GM21447 (cell line): Measurements from ENCODE around the gene MAML3.

Experiments used
- ATAC-seq: cut with Tn5 transposase; IDR thresholded peaks from one replicate; pipeline ENCODE4 v1.9.1; 2021; ENCODE audit not compliant: unreplicated experiment

Gene MAML3

DNA sequence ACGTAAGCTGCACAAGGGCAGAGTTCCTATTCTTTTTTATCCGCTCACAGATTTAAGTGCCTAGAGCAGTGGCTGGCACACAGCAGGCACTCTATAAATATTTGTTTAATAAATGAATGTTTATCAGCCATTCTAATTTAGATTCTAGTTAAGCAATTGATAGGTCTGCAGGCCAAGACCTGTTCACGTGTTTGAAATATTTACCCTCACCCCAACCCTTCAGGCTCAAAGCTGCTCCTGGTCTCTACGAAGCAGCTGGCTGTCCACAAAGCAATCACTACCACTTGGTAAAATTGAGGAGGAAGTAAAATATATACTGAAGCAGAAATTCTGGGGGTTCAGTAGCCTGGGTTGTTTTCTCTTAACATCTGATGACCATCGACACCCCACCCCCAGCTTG, 330.2 kb downstream of the MAML3 start:
- no peak for ATAC-seq

DNA sequence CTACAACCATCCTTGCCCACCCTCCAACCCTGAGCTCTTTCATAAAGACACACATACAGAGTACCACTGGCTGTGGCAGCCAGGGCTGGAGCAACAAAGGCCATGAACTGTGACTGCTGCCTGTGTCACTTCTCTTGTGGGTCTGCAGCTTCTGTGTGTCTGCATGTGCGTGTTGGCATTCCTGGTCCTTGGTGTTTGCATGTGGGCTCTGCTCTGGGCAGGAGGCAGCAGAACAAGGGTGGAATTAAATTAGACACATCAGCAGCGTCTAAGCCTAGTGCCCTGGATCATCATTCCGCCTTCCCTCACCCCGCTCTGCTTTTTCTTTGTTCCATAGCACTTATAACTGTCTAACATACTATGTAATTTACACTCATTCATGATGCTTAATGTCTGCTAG, 330.6 kb downstream of the MAML3 start:
- ATAC-seq, result no peak

DNA sequence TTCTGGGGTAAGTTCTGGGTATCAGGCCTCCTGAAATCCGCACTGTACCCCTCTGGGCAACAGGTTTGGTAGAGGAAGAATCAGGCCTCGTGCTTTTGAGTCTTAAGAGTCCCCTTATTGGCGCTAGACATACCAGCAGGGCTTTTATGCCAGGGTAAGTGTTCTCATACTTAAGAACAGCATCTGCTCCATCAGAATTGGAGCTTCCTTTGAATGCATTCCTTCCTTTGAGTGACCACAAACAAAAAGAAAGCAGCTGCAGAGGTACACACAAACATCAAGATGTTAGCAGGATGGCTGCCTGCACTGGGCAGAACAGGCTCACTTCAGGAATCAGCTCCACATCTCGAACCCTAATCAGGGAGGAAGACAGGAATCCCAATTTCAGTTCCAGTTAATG, 331.6 kb downstream of the MAML3 start:
- no peak for ATAC-seq

DNA sequence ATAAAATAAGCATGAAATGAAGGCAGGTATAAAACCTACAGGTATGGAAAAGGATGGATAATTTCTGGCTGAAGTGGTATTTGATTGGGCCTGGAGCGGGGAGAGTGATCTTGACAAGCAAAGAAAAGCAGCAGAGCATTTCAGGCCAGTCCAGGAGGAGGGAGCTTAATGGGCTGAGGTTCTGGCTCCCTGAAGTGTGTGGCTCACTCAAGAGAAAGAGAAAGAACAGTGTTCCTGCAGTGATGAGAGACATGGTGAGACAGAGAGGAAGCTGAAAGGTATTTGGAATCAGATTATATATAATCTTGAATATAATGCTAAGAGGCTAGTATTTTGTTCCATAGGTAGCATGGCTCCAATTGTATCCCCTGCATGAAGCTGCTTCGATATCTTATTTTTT, 334.9 kb downstream of the MAML3 start:
- ATAC-seq, result no peak

DNA sequence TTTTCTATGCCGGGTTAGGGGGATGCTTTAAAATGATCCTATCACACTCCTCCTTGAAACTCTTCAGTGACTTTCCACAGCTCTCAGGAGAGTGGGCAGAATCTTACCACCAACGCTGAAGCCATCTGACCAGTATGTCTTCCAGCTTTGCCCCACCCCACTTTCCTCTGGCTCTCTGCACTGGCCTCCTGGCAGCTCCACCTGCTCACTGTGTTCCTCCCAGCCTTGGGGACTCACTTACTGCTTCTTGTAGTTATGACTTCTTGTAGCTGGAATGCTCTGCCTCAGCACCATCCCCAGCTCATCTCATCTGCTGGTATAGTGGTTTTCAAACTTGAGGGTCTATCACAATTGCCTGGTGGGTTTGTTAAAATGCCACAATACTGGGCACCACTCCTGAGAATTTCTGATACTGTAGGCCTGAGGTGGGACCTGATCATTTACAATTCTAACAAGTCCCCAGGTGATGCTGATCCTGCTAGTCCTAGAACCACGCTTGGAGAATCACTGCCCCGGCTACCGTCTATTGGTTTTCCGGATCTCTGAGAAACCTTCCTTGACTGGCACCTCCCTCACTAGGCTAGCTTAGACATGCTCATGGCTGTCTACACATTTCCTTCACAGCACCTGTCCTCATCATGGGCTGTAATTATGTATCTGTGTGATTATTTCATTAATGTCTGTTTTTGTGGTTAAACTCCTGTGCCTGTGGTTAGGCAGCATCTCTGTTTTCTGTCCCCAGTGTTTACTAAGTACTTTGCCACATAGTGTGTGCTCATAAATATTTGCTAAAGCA, 336.1 kb downstream of the MAML3 start:
- ATAC-seq, result no peak

DNA sequence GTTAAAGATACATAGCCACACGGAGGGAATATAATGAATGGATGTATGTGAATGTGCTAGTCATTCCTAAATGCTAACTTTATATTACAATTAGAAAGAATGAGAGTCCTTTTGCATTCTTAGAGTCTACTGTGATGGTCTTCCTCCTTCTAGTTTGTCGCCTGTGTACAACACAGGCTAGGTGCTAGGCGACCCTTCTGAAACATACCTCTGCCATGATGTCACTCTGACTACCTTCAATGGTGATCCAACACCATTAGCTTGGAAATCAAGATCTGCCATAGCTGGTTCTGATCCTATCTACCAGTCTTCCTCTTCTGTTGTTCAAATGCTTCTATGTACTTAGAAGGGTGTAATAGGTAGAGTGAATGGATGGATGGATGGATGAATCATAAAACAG, 337.1 kb downstream of the MAML3 start:
- no peak for ATAC-seq

DNA sequence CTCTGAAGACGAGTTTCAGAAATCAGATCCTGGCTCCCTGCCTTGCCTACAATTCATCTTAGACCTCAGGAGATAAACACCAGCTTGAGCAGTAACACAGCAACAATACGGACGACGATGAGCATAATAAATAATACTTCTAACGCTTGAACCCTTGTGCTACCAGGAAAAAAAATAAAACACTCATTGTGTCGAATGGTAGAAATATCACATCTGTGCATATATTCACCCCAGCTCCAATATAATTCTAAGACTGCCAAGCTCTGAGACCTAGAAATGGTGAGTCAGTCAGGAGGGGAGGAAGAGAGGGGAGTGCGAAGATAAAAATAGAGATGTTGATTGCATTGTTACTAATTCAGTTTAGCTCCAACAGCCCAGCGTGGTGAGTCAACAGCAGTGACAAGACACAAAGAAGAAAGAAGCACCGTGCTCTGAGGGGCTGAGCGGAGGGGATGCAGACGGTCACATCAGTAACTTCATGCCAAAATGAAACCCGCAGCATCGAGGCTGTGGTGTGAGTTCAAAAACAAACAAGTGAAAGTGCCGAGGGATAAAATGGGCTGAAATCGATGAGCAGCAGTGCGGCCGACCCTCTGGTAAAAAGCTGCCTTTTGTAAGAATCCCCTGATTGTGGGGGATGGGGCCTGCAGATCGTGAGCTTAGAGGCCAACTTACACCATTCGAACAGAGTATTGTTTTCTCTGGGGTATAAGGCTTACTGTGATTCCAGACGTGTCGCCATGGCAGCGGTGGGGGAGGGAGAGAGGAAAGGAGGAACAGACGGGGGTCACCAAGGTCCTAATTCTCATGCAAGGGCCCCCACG, 338.0 kb downstream of the MAML3 start:
- no peak for ATAC-seq

DNA sequence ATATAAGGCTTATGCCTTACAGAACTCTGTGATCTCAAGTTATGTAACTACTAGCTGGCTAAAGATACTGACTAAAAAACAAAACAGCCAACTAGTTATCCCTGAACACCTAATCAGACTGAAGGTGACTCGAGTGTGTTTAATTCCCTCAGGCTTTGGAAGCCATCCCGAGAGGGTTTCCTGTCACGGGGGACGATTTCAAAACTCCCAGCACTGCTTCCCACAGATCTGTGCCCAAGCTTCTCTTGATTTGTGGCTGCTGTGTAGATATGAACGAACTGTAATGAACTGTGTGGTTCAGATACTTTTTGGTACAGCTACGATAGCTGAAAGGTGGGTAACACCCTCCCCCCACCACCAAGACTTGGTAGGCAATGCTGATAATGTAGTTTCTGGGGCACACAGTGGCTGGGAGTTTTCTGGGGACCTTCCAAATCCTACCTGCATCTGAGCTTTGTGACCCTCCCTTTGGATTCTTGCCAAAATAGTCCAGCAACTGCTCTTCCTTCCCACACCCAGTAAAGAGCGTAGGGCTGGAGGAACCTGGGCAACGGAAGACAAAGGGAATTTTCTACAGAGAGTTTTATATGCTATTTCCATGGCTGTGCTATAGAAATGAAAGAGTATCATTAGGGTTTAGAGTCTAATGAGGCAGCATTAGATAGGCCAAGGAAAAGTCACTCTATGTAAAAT, 339.5 kb downstream of the MAML3 start:
- ATAC-seq, result no peak

DNA sequence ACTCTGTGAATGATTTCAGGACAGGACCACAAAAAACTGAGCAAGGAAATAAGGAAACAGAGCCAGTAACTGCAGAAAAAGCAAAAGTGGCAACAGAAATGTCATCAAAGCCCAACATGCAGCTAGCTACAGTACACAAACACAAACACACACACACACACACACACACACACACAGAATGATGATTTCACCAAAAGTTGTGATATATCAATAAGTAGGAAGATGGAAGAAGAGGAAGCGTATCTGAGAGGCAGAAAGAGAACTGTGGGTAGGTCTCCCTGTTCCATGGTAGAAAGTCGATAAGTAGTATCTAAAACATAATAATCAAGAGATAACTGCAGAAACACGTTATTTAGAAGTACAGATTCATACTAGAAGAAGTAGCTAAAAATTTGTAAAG, 340.1 kb downstream of the MAML3 start:
- no peak for ATAC-seq

DNA sequence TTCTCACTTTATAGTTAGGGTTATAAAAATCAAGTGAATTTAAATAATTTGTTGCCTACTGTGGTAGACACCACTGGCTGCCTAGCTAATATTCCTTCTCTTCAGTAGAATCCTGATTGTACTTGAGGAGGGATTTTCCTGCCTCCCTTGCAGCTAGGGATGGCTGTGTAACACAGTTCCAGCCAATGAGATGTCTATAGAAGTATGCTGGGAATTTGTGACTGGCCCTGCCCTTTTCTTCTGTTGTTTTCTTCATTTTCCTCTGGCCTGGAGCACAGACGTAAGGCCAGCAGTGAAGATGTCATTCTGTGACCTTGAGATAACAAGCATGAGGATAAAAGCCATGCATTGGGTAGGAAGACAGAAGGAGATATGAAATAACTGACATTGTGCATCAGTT, 343.3 kb downstream of the MAML3 start:
- ATAC-seq, result no peak

DNA sequence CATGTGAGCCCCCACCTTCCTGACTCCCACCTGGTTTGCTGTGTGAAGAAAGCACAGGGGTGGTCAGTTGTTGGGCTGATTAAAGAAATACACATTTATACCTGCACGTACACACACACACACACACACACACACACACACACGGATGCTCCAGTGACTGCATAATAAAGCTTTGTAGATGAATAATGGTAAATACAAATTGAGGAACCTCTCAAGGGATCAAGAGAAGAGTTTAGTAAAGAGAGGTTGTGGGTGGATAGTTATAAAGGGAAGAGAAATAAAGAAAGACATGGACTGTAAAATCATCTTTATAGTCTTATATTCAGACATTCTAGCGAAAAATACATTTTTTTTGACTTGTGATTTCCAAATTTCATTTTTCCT, 344.2 kb downstream of the MAML3 start:
- ATAC-seq, result no peak

DNA sequence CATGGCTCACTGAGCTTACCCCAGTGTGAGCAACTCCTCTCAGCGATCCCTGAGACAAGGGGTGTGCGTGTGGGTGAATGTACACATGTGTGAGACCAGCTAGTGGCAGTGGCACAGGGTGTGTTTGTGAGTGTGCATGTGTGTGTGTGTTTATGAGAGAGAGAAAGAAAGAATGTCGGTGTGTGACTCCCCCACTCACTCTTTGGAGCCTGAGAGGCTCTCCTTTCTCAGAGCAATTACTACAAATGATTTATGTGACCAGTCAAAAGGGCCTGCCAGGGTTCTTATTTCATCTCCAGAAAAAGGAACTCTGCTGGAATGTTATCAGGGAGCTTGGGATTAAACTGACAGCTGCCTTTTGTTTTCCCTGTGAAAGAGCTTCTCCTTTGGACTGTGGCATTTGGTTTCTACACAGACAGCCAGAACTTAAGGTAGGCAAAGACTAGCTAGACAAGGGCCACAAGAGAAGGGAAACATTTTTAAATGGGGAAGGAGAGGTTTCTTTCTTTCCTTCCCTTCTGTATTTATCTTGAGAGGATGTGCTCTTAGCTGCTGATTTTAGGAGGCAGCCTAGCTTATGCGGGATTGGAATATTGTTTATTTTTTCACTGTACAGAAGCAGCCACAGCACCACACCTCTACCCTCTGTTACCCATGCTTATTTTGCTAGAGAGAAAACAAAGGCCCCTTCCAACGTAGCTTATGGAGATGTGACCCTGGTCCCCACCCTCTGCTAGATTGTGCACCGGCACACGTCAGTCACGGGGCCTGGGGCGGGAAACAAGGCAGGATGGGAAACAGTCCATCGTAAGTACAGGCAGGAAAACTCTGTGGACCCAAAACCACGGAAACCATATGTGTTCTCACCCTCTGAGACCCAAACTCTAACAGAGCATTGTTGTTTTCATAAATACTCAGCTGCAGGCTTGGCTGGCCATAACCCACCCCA, 344.9 kb downstream of the MAML3 start:
- ATAC-seq, result no peak

DNA sequence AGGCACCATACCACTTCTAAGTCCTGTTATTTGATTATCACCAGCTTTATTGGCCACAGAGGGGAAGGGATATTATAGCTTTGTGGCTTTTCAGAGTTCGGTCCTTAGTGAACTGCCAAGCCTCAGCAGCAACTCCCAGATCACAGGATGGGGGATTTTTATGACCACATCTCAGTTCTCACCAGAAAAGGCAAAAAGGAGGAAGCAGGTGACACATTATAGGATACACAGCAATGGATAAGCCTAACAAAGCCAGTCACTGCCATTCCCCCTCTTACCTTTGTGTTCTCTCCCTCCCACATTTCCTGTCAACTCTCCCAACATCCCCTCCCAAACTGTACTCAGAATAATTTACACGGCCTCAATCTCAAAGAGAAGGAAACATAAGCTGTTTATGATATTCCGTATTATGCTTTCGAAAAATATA, 345.6 kb downstream of the MAML3 start:
- ATAC-seq, result no peak

DNA sequence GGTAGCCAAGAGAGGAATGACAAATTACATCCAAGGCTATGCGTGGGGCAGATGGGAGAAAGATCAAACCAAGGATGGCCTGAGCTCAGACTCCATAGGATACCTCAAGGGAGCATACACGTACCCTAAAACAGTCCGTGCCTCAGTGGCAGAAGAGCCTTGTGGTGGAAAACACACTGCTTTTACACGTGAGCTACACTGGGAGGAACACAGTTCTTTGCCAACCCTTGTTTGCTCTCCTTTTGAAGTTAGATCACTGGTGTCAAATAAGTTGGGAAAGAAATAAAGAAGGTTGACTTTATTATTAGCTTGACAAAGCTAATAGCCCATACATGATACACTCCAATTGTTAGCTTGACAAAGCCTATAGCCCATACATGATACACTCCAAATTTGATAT, 346.5 kb downstream of the MAML3 start:
- no peak for ATAC-seq

DNA sequence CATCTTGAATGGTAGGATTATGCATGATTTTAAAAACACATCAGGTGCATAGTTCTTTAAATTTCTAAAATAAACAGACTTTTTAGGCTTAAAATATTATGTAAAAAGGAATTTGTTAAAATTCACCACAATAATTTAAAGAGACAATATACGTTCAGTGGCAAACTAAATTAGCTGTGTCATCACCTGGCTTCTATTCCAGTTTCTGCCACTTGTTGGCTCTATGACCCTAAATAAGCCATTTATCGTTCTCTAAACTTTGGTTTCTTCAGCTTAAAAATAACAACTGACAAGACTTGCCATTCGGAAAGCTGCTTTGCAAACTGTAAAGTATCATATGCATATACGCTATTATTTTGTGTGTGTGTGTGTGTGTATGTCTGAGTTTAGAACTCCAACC, 347.1 kb downstream of the MAML3 start:
- ATAC-seq, result no peak

DNA sequence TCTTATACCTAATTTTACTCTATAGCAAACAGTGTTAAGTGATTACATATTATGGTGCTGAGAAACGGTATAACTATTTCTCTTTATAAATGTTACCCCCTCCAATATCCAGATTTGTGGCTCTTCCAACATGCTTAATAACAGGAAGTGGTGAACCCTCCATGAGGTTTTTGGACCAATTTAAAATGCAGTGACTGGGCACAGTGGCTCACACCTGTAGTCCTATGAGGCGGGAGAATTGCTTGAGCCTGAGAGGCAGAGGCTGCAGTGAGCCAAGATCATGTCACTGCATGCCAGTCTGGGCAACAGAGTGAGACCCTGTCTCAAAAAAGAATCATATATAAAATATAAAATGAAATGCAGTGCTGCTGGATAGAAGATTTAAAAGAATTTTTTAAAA, 351.1 kb downstream of the MAML3 start:
- no peak for ATAC-seq

DNA sequence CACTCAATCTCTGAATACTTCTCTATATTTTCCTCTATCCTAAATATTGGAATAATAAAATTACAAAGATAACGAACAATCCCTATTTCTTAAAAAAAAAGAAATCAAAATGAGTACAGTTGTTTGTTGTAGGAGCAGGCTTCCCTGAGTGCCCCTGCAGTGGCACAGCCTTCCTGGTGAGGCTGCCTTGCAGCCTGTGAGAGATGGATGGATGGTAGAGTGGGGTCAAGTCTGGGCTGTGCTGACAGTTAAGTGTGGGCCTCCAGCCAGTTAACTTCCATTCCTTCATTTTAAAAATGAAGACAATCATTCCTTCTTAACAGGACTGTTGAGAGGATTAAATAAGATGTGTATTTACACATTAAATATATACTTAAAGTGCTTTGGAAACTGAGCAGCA, 351.5 kb downstream of the MAML3 start:
- ATAC-seq, result no peak

DNA sequence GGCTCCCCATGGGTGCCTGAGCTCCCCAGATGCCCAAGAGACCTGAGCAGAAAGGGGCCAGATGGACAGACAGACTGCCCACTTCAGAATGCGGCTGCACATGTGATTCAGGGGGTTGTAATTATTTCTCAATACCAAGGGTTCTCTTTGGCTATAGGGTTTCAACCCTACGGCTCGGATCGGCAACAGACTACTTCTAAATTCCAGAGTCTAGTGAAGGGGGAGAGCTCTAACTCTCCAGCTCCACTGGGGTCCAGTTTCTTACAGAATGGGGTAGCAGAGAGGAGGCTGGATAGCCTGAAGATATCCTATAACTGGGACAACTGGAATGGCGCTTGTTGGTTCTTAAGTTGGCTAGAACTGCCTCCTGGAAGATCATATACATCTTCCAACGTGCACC, 352.1 kb downstream of the MAML3 start:
- no peak for ATAC-seq

DNA sequence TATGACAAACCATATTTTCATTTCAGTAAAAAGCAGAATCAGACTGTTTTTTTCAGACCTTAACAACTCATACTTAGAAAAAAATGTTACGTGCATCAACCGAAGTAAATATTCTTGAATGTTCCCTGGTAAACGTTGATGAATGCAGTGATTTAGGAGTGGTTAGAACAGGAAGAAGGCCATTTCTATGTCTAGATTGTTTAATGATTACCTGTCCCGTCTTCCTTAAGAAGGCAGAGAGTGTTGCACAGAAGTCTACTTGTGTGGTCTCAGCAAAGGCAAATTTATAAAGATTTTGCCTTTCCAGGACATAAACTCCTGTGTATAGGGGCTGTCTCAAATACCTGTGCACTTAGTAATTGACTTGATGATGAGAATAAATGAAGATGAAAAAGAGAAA, 353.9 kb downstream of the MAML3 start:
- no peak for ATAC-seq

DNA sequence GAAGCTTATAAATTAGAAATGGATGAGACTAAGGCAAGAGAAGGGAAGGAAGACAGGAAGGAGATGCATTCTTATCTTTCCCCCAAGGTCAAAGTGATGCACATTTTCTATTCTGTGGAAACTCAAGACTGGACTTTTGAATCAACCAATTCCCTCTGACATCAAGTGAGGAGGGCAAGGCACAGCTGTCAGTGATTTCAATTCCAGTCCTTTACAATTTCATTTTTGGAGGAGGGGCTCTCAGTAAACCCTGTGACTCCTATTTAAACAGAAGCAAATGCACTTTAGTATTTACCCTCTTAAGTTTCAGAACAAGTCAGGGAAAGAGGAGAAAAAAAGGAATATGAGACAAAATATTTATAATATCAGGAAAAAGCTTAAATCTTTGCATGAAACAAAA, 354.4 kb downstream of the MAML3 start:
- no peak for ATAC-seq

DNA sequence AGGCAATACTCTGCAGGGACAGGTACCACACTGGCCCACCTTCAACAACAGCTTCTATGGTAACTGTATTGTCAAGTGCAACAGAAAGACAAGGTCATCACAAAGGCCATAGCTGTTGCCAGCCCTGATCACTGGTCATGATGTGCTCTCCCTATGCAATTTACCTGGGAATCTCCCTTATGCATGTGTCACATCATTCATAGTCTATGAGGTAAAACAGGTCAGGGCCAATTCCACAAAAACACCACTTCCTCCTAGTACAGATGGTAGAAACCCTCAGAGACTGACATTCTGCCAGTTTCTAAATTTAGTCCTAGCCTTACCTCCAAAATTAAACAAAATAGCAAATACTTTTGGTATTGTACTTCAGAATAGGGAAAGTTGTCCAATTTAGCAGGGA, 355.5 kb downstream of the MAML3 start:
- ATAC-seq, result no peak
